GM23338 (cell line): Measurements from ENCODE around the gene C1QTNF1. TPM values are rescaled to one million over a fixed set of nuclear protein-coding genes. Genes with fewer than 3 reads are reported as not detected.

ENCODE experiments used
- ATAC-seq: fragments of 200-7000 bp; cut with Tn5 transposase; 3 replicates; pipeline ENCODE4 v1.9.1; 2020
- DNase-seq: peaks from one replicate; pipeline ENCODE4 v3.0.0-alpha.2; 2015; ENCODE audit warnings: low spot score
- H2AFZ ChIP-seq: fragments of 200-600 bp; sonication (generic); 2 replicates; pipeline ENCODE4 v1.8.0; 2016; ENCODE audit warnings: antibody characterized with exemption, mild to moderate bottlenecking, moderate library complexity
- H3F3A ChIP-seq: fragments of 200-600 bp; sonication (generic); replicated peaks from 2 replicates; pipeline ENCODE4 v1.8.0; 2017; ENCODE audit warnings: antibody characterized with exemption, mixed run types, low read depth
- H3K27ac ChIP-seq: fragments of 200-600 bp; sonication (generic); 2 replicates; pipeline ENCODE4 v1.6.1; 2016; ENCODE audit warnings: low read depth
- H3K27me3 ChIP-seq: fragments of 200-600 bp; sonication (generic); 2 replicates; pipeline ENCODE4 v1.8.0; 2016; ENCODE audit warnings: mild to moderate bottlenecking, mixed run types, moderate library complexity; ENCODE audit not compliant: insufficient read depth
- H3K36me3 ChIP-seq: fragments of 200-600 bp; sonication (generic); 2 replicates; pipeline ENCODE4 v1.8.0; 2016; ENCODE audit warnings: mild to moderate bottlenecking; ENCODE audit not compliant: insufficient read depth
- H3K4me1 ChIP-seq: fragments of 200-600 bp; sonication (generic); 2 replicates; pipeline ENCODE4 v1.8.0; 2016; ENCODE audit warnings: mild to moderate bottlenecking, moderate library complexity; ENCODE audit not compliant: insufficient read depth
- H3K4me2 ChIP-seq: fragments of 200-600 bp; sonication (generic); 2 replicates; pipeline ENCODE4 v1.7.1; 2017; ENCODE audit warnings: mixed run types
- H3K4me3 ChIP-seq: fragments of 200-600 bp; sonication (generic); 2 replicates; pipeline ENCODE4 v1.6.1; 2016; ENCODE audit warnings: mixed run types
- H3K79me2 ChIP-seq: fragments of 200-600 bp; sonication (generic); replicated peaks from 2 replicates; pipeline ENCODE4 v1.8.0; 2017; ENCODE audit warnings: mild to moderate bottlenecking; ENCODE audit not compliant: insufficient read depth
- H3K9me2 ChIP-seq: fragments of 200-600 bp; sonication (generic); 2 replicates; pipeline ENCODE4 v1.8.0; 2017; ENCODE audit not compliant: insufficient read depth
- H4K20me1 ChIP-seq: fragments of 200-600 bp; sonication (generic); replicated peaks from 2 replicates; pipeline ENCODE4 v1.8.0; 2017; ENCODE audit warnings: mild to moderate bottlenecking; ENCODE audit not compliant: insufficient read depth
- H3K27ac Mint-ChIP-seq: 2 replicates; pipeline ENCODE4 v1.8.0; 2020; ENCODE audit warnings: inconsistent platforms, mild to moderate bottlenecking, moderate library complexity, mixed read lengths
- H3K27me3 Mint-ChIP-seq: 3 replicates; pipeline ENCODE4 v1.8.0; 2022; ENCODE audit warnings: low read depth, mild to moderate bottlenecking, moderate library complexity, mixed read lengths, inconsistent platforms; ENCODE audit not compliant: insufficient read depth, poor library complexity
- H3K36me3 Mint-ChIP-seq: 3 replicates; pipeline ENCODE4 v1.8.0; 2021; ENCODE audit warnings: low read depth, mild to moderate bottlenecking, inconsistent platforms, moderate library complexity, mixed read lengths
- H3K4me1 Mint-ChIP-seq: 3 replicates; pipeline ENCODE4 v1.8.0; 2020; ENCODE audit warnings: mild to moderate bottlenecking, inconsistent platforms, mixed read lengths
- H3K4me3 Mint-ChIP-seq: 3 replicates; pipeline ENCODE4 v1.8.0; 2021; ENCODE audit warnings: moderate library complexity, mild to moderate bottlenecking, inconsistent platforms, mixed read lengths
- H3K9me3 Mint-ChIP-seq: 3 replicates; pipeline ENCODE4 v1.8.0; 2020; ENCODE audit warnings: moderate library complexity, mild to moderate bottlenecking, inconsistent platforms, mixed read lengths
- CREB1 ChIP-seq: fragments of 250-450 bp; sonication (Bioruptor Pico); IDR thresholded peaks from 2 replicates; pipeline ENCODE4 v1.5.0; 2020; ENCODE audit warnings: low read depth, mild to moderate bottlenecking, moderate library complexity
- EZH2 ChIP-seq: fragments of 200-600 bp; sonication (generic); IDR thresholded peaks from one replicate; pipeline ENCODE4 v1.8.0; 2017; ENCODE audit warnings: antibody characterized with exemption, mild to moderate bottlenecking, low read depth; ENCODE audit not compliant: unreplicated experiment
- EZH2phosphoT487 ChIP-seq: fragments of 200-600 bp; sonication (generic); IDR thresholded peaks from one replicate; pipeline ENCODE4 v1.8.1; 2018; ENCODE audit warnings: antibody characterized with exemption; ENCODE audit not compliant: unreplicated experiment
- JUNB ChIP-seq: IDR thresholded peaks from one replicate; pipeline ENCODE4 v1.6.1; 2016; ENCODE audit warnings: antibody characterized with exemption; ENCODE audit not compliant: unreplicated experiment
- NANOG ChIP-seq: IDR thresholded peaks from 2 replicates; pipeline ENCODE4 v1.6.1; 2016; ENCODE audit warnings: antibody characterized with exemption, borderline replicate concordance
- POLR2AphosphoS5 ChIP-seq: IDR thresholded peaks from 2 replicates; pipeline ENCODE4 v1.6.1; 2016; ENCODE audit warnings: antibody characterized with exemption, low read depth
- STAT1 ChIP-seq: IDR thresholded peaks from one replicate; pipeline ENCODE4 v1.6.1; 2016; ENCODE audit warnings: antibody characterized with exemption; ENCODE audit not compliant: unreplicated experiment
- ZNF114 ChIP-seq: fragments of 250-450 bp; sonication (Bioruptor Pico); IDR thresholded peaks from 2 replicates; pipeline ENCODE4 v1.5.0; 2020; ENCODE audit warnings: mild to moderate bottlenecking, moderate library complexity
- ZNF331 ChIP-seq: fragments of 250-450 bp; sonication (Bioruptor Pico); IDR thresholded peaks from 2 replicates; pipeline ENCODE4 v1.5.0; 2020; ENCODE audit warnings: low read depth, mild to moderate bottlenecking, moderate library complexity
- polyA plus RNA-seq: library from polyadenylated mRNA; unstranded; fragments of >200 nt; fragmentation: Nextera tagmentation; extraction: Ambion mirVana; gene quantifications from 2 replicates; pipeline ENCODE4 v1.2.1, GENCODE V29; 2016
- total RNA-seq: library from RNA; depleted of rRNA; stranded (reverse); fragments of >200 nt; shearing (Covaris generic); gene quantifications from 2 replicates; pipeline ENCODE4 v1.2.3, GENCODE V29; 2014
- TF ChIP-seq, protein P1 (sequence below), 2 experiments: fragments of 200-600 bp in 1 of 2; sonication (generic) in 1 of 2; conservative IDR thresholded peaks; 2 replicates each; pipeline versions ENCODE4 v1.5.1 to v1.6.1; 2016 to 2017; ENCODE audit warnings: antibody characterized with exemption in 2 of 2, low read depth in 2 of 2, mild to moderate bottlenecking in 2 of 2, moderate library complexity in 1 of 2
- TF ChIP-seq, protein P2 (sequence below): IDR thresholded peaks from one replicate; pipeline ENCODE4 v1.6.1; 2018; ENCODE audit warnings: antibody characterized with exemption; ENCODE audit not compliant: unreplicated experiment
- TF ChIP-seq, protein P3 (sequence below): fragments of 250-450 bp; sonication (Bioruptor Pico); IDR thresholded peaks from 2 replicates; pipeline ENCODE4 v1.5.0; 2020; ENCODE audit warnings: mild to moderate bottlenecking, moderate library complexity
- TF ChIP-seq, protein P4 (sequence below): IDR thresholded peaks from 2 replicates; pipeline ENCODE4 v1.6.1; 2016; ENCODE audit warnings: antibody characterized with exemption

Gene C1QTNF1
- total and polyA plus RNA-seq, 2 experiments from 2014 or later: 1.1 to 1.9 TPM

DNA sequence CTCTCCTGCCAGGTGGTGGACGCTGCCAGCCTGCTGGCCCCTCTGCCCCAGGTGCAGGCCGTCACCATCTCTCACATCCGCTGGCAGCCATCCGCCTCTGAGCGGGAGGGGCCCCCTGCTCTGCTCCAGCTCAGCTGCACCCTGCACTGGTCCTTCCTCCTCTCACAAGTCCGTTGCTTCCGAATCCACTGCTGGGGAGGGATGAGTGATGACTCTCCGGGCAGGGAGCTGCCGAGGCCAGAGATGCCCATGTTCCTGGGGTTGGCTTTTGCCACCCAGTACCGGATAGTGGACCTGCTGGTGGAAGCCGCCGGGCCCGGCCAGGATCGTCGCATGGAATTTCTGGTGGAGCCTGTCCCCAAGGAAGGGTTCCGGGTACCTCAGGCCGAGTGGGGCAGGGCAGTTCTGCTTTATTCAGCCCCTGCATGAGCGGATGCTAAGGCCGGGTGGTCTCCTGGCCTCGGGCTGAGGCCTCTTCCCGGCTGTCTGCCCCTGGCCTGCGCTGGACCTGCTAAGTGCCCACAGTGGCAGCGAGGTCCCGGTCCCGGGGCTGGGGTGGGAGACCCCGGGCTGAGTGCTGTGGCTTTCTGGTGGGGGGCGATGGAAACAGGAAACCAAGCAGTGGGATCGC is 62.1 kb downstream of the C1QTNF1 start:
- peaks cover 22% of the 10 kb centered on the region for H3K36me3 Mint-ChIP-seq
- no peaks in the 10 kb centered on the region for H3F3A ChIP-seq

More for the DNA sequence above, 62.1 kb downstream of the C1QTNF1 start:
- Histone ChIP-seq H3K4me1 (no peaks in the 10 kb centered on the region), H3K4me2 (no peak overlapping the region), H3K36me3 (no peaks in the 10 kb centered on the region), H3K9me2 (no peaks in the 10 kb centered on the region), H3K27ac (no peak overlapping the region), H3K27me3 (no peaks in the 10 kb centered on the region), H2AFZ (no peak overlapping the region), H3K79me2 (no peaks in the 10 kb centered on the region), H4K20me1 (no peaks in the 10 kb centered on the region), H3K4me3 (no peak overlapping the region)
- Mint-ChIP-seq H3K9me3 (peaks cover 4% of the 10 kb centered on the region; the same call in 1 of the 3 replicates), H3K27ac (no peak overlapping the region), H3K4me3 (no peak overlapping the region), H3K27me3 (peaks cover 10% of the 10 kb centered on the region), H3K4me1 (peaks cover 3% of the 10 kb centered on the region; the same call in 2 of the 3 replicates)
- TF ChIP-seq ZNF331 (CRISPR knock-in tag) (no peak), CREB1 (CRISPR knock-in tag) (no peak), JUNB (no peak), POLR2AphosphoS5 (no peak), EZH2phosphoT487 (no peak), ZNF114 (no peak), EZH2 (no peak), NANOG (no peak), STAT1 (no peak)
- TF ChIP-seq, protein P1, sequence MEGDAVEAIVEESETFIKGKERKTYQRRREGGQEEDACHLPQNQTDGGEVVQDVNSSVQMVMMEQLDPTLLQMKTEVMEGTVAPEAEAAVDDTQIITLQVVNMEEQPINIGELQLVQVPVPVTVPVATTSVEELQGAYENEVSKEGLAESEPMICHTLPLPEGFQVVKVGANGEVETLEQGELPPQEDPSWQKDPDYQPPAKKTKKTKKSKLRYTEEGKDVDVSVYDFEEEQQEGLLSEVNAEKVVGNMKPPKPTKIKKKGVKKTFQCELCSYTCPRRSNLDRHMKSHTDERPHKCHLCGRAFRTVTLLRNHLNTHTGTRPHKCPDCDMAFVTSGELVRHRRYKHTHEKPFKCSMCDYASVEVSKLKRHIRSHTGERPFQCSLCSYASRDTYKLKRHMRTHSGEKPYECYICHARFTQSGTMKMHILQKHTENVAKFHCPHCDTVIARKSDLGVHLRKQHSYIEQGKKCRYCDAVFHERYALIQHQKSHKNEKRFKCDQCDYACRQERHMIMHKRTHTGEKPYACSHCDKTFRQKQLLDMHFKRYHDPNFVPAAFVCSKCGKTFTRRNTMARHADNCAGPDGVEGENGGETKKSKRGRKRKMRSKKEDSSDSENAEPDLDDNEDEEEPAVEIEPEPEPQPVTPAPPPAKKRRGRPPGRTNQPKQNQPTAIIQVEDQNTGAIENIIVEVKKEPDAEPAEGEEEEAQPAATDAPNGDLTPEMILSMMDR (conservative IDR thresholded peaks at IDR 0.05; ENCODE audit: low read depth in 2 of 2): no peak
- TF ChIP-seq, protein P2, sequence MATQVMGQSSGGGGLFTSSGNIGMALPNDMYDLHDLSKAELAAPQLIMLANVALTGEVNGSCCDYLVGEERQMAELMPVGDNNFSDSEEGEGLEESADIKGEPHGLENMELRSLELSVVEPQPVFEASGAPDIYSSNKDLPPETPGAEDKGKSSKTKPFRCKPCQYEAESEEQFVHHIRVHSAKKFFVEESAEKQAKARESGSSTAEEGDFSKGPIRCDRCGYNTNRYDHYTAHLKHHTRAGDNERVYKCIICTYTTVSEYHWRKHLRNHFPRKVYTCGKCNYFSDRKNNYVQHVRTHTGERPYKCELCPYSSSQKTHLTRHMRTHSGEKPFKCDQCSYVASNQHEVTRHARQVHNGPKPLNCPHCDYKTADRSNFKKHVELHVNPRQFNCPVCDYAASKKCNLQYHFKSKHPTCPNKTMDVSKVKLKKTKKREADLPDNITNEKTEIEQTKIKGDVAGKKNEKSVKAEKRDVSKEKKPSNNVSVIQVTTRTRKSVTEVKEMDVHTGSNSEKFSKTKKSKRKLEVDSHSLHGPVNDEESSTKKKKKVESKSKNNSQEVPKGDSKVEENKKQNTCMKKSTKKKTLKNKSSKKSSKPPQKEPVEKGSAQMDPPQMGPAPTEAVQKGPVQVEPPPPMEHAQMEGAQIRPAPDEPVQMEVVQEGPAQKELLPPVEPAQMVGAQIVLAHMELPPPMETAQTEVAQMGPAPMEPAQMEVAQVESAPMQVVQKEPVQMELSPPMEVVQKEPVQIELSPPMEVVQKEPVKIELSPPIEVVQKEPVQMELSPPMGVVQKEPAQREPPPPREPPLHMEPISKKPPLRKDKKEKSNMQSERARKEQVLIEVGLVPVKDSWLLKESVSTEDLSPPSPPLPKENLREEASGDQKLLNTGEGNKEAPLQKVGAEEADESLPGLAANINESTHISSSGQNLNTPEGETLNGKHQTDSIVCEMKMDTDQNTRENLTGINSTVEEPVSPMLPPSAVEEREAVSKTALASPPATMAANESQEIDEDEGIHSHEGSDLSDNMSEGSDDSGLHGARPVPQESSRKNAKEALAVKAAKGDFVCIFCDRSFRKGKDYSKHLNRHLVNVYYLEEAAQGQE: no peak
- TF ChIP-seq, protein P3, sequence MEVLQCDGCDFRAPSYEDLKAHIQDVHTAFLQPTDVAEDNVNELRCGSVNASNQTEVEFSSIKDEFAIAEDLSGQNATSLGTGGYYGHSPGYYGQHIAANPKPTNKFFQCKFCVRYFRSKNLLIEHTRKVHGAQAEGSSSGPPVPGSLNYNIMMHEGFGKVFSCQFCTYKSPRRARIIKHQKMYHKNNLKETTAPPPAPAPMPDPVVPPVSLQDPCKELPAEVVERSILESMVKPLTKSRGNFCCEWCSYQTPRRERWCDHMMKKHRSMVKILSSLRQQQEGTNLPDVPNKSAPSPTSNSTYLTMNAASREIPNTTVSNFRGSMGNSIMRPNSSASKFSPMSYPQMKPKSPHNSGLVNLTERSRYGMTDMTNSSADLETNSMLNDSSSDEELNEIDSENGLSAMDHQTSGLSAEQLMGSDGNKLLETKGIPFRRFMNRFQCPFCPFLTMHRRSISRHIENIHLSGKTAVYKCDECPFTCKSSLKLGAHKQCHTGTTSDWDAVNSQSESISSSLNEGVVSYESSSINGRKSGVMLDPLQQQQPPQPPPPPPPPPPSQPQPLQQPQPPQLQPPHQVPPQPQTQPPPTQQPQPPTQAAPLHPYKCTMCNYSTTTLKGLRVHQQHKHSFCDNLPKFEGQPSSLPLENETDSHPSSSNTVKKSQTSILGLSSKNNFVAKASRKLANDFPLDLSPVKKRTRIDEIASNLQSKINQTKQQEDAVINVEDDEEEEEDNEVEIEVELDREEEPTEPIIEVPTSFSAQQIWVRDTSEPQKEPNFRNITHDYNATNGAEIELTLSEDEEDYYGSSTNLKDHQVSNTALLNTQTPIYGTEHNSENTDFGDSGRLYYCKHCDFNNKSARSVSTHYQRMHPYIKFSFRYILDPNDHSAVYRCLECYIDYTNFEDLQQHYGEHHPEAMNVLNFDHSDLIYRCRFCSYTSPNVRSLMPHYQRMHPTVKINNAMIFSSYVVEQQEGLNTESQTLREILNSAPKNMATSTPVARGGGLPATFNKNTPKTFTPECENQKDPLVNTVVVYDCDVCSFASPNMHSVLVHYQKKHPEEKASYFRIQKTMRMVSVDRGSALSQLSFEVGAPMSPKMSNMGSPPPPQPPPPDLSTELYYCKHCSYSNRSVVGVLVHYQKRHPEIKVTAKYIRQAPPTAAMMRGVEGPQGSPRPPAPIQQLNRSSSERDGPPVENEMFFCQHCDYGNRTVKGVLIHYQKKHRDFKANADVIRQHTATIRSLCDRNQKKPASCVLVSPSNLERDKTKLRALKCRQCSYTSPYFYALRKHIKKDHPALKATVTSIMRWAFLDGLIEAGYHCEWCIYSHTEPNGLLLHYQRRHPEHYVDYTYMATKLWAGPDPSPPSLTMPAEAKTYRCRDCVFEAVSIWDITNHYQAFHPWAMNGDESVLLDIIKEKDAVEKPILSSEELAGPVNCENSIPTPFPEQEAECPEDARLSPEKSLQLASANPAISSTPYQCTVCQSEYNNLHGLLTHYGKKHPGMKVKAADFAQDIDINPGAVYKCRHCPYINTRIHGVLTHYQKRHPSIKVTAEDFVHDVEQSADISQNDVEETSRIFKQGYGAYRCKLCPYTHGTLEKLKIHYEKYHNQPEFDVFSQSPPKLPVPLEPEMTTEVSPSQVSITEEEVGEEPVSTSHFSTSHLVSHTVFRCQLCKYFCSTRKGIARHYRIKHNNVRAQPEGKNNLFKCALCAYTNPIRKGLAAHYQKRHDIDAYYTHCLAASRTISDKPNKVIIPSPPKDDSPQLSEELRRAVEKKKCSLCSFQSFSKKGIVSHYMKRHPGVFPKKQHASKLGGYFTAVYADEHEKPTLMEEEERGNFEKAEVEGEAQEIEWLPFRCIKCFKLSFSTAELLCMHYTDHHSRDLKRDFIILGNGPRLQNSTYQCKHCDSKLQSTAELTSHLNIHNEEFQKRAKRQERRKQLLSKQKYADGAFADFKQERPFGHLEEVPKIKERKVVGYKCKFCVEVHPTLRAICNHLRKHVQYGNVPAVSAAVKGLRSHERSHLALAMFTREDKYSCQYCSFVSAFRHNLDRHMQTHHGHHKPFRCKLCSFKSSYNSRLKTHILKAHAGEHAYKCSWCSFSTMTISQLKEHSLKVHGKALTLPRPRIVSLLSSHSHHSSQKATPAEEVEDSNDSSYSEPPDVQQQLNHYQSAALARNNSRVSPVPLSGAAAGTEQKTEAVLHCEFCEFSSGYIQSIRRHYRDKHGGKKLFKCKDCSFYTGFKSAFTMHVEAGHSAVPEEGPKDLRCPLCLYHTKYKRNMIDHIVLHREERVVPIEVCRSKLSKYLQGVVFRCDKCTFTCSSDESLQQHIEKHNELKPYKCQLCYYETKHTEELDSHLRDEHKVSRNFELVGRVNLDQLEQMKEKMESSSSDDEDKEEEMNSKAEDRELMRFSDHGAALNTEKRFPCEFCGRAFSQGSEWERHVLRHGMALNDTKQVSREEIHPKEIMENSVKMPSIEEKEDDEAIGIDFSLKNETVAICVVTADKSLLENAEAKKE (CRISPR knock-in tag): no peak
- TF ChIP-seq, protein P4, sequence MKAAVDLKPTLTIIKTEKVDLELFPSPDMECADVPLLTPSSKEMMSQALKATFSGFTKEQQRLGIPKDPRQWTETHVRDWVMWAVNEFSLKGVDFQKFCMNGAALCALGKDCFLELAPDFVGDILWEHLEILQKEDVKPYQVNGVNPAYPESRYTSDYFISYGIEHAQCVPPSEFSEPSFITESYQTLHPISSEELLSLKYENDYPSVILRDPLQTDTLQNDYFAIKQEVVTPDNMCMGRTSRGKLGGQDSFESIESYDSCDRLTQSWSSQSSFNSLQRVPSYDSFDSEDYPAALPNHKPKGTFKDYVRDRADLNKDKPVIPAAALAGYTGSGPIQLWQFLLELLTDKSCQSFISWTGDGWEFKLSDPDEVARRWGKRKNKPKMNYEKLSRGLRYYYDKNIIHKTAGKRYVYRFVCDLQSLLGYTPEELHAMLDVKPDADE: no peak
- ATAC-seq (no peak), DNase-seq (no peak)
